ENCODE data around the gene SOCS2.

- no peak for TF ChIP-seq SUZ12 (IDR thresholded peaks at IDR 0.05; ENCODE audit: extremely low read depth, insufficient read depth, insufficient read length)
- no peak for TF ChIP-seq YY1 (IDR thresholded peaks at IDR 0.05; ENCODE audit: insufficient read depth, insufficient read length)
Measured at GRCh38 chr12:93585247-93585646, 12.8 kb downstream of the SOCS2 start.
